K562 (cell line): Measurements from ENCODE around the gene DPCD. TPM values are rescaled to one million over a fixed set of nuclear protein-coding genes. Genes with fewer than 3 reads are reported as not detected.

Experiments
- ATAC-seq: fragments of 200-7000 bp; cut with Tn5 transposase; 3 replicates; pipeline ENCODE4 v1.9.1; 2020; ENCODE audit warnings: moderate library complexity
- BruUV-seq: library from RNA; stranded (reverse); fragments of 400-500 nt; replicated peaks from 2 replicates; lab custom pipeline; 2021; lab: Mats Ljungman, UMichigan
- CTCF ChIA-PET: fragments of 300-600 bp; formaldehyde crosslinking; extraction: SDS; loops from one replicate; lab custom pipeline; 2021; ENCODE audit warnings: low intra/inter-chr PET ratio; lab: Yijun Ruan, JAX
- POLR2A ChIA-PET: fragments of 300-600, 350-650 bp; sonication (Branson Sonifier 250); formaldehyde crosslinking; extraction: SDS; loops from one replicate; lab custom pipeline; 2021; ENCODE audit warnings: antibody characterized with exemption, inconsistent platforms; lab: Yijun Ruan, JAX
- DNase-seq, 4 experiments: peaks; one replicate each; pipeline versions ENCODE4 v3.0.0 to v3.0.0-alpha.2; 2011 to 2018; ENCODE audit warnings: low spot score in 3 of 4, mixed read lengths in 3 of 4; ENCODE audit errors: extremely low read depth in 1 of 4
- FAIRE-seq: peaks from 2 replicates; lab custom pipeline; 2011; peaks lifted over from hg19 to GRCh38; lab: Jason Lieb, UNC
- H2AFZ ChIP-seq: 2 replicates; pipeline ENCODE4 v1.6.0; 2011; ENCODE audit warnings: low read depth, low read length, control low read depth, inconsistent platforms
- H3K27ac ChIP-seq: fragments of 200-600 bp; 3 replicates; pipeline ENCODE4 v1.8.0; 2011; ENCODE audit warnings: low read depth, mild to moderate bottlenecking, control low read depth, inconsistent platforms, low read length, moderate library complexity, mixed read lengths; ENCODE audit errors: extremely low read depth
- H3K27me3 ChIP-seq, 2 experiments: fragments of 300-600 bp in 1 of 2; 2 replicates in 1 of 2; 3 replicates in 1 of 2; pipeline versions ENCODE4 v1.6.0 to v1.8.0; 2011; ENCODE audit warnings: inconsistent platforms in 2 of 2, low read length in 2 of 2, mild to moderate bottlenecking in 1 of 2, mixed read lengths in 1 of 2, moderate library complexity in 1 of 2; ENCODE audit not compliant: control insufficient read depth in 2 of 2, insufficient read depth in 2 of 2
- H3K36me3 ChIP-seq: fragments of 300-600 bp; 3 replicates; pipeline ENCODE4 v1.8.0; 2011; ENCODE audit warnings: mild to moderate bottlenecking, low read length, inconsistent platforms; ENCODE audit not compliant: control insufficient read depth, insufficient read depth
- H3K4me1 ChIP-seq, 2 experiments: fragments of 200-600 bp in 1 of 2; replicated peaks in 1 of 2; 2 replicates in 1 of 2; 3 replicates in 1 of 2; pipeline versions ENCODE4 v1.5.1 to v1.8.0; 2011; ENCODE audit warnings: inconsistent platforms in 2 of 2, low read length in 2 of 2, mild to moderate bottlenecking in 1 of 2, mixed read lengths in 1 of 2, moderate library complexity in 1 of 2; ENCODE audit not compliant: control insufficient read depth in 2 of 2, insufficient read depth in 2 of 2
- H3K4me2 ChIP-seq: 2 replicates; pipeline ENCODE4 v1.6.1; 2011; ENCODE audit warnings: low read length, control low read depth, inconsistent platforms, mixed read lengths; ENCODE audit not compliant: insufficient read depth
- H3K4me3 ChIP-seq: fragments of 200-600 bp; sonication (generic), shearing (Covaris generic); 2 replicates; pipeline ENCODE4 v1.5.1; 2016; ENCODE audit warnings: control low read depth, inconsistent platforms
- H3K79me2 ChIP-seq: fragments of 200-600 bp; 3 replicates; pipeline ENCODE4 v1.8.0; 2011; ENCODE audit warnings: low read length, inconsistent platforms; ENCODE audit not compliant: control insufficient read depth, insufficient read depth
- H3K9ac ChIP-seq, 2 experiments: 2 replicates each; pipeline versions ENCODE4 v1.6.0 to v1.6.1; 2011; ENCODE audit warnings: low read depth in 2 of 2, low read length in 2 of 2, control low read depth in 1 of 2, inconsistent platforms in 1 of 2, mild to moderate bottlenecking in 1 of 2, mixed read lengths in 1 of 2; ENCODE audit not compliant: insufficient read depth in 1 of 2
- H3K9me1 ChIP-seq: one replicate; pipeline ENCODE4 v1.6.0; 2011; ENCODE audit warnings: inconsistent platforms, mild to moderate bottlenecking, low read length, moderate library complexity; ENCODE audit not compliant: control insufficient read depth, insufficient read depth
- H3K9me3 ChIP-seq: replicated peaks from 2 replicates; pipeline ENCODE4 v1.5.1; 2011; ENCODE audit warnings: low read depth, low read length, inconsistent platforms; ENCODE audit not compliant: control insufficient read depth, insufficient read depth
- H4K20me1 ChIP-seq: replicated peaks from 2 replicates; pipeline ENCODE4 v1.6.1; 2011; ENCODE audit warnings: low read length, inconsistent platforms, mixed read lengths; ENCODE audit not compliant: control insufficient read depth, insufficient read depth
- ARID4B ChIP-seq: sonication (generic); formaldehyde crosslinking; IDR thresholded peaks from 2 replicates; pipeline ENCODE4 v1.8.0; 2022; ENCODE audit warnings: mild to moderate bottlenecking, missing genetic modification reagents
- ARNT ChIP-seq, 2 experiments: fragments of 450-650 bp; IDR thresholded peaks; 2 replicates each; pipeline ENCODE4 v1.6.1; 2016; ENCODE audit warnings: mild to moderate bottlenecking in 1 of 2
- CBX2 ChIP-seq: fragments of 200-600 bp; sonication (generic); IDR thresholded peaks from one replicate; pipeline ENCODE4 v1.6.1; 2012; ENCODE audit warnings: mild to moderate bottlenecking, low read length, inconsistent platforms; ENCODE audit not compliant: insufficient read depth, poor library complexity, severe bottlenecking
- CEBPB ChIP-seq: fragments of 450-650 bp; IDR thresholded peaks from 2 replicates; pipeline ENCODE4 v1.6.1; 2016; ENCODE audit warnings: missing genetic modification characterization, missing compliant biosample characterization
- CREM ChIP-seq: IDR thresholded peaks from 2 replicates; pipeline ENCODE4 v1.6.1; 2014; ENCODE audit warnings: antibody characterized with exemption, low read depth
- HMG20A ChIP-seq: fragments of 450-650 bp; formaldehyde crosslinking; conservative IDR thresholded peaks from 2 replicates; pipeline ENCODE4 v1.4.0; 2020; ENCODE audit warnings: mild to moderate bottlenecking, mixed read lengths
- MLLT1 ChIP-seq, 2 experiments: fragments of 450-650 bp; IDR thresholded peaks; 2 replicates each; pipeline ENCODE4 v1.6.1; 2016
- MYBL2 ChIP-seq, 2 experiments: fragments of 450-650 bp in 1 of 2; sonication (generic) in 1 of 2; formaldehyde crosslinking in 1 of 2; IDR thresholded peaks; 2 replicates each; pipeline versions ENCODE4 v1.6.1 to v1.8.1; 2017 to 2022; ENCODE audit warnings: borderline replicate concordance in 1 of 2, inconsistent platforms in 1 of 2, low read depth in 1 of 2, mild to moderate bottlenecking in 1 of 2, missing genetic modification reagents in 1 of 2, moderate library complexity in 1 of 2
- NELFE ChIP-seq: IDR thresholded peaks from 2 replicates; pipeline ENCODE4 v1.6.1; 2011; ENCODE audit warnings: mild to moderate bottlenecking; ENCODE audit not compliant: insufficient read depth, insufficient read length
- POLR2H ChIP-seq: IDR thresholded peaks from 2 replicates; pipeline ENCODE4 v1.6.1; 2016; ENCODE audit warnings: missing genetic modification characterization, low read depth, mild to moderate bottlenecking, control low read depth, missing compliant biosample characterization, moderate library complexity
- RBFOX2 ChIP-seq: fragments of 200-400 bp; formaldehyde crosslinking; IDR thresholded peaks from 2 replicates; pipeline ENCODE4 v1.6.1; 2017; ENCODE audit warnings: low read depth, mild to moderate bottlenecking, low read length, moderate library complexity
- RBM34 ChIP-seq: fragments of 200-400 bp; formaldehyde crosslinking; IDR thresholded peaks from 2 replicates; pipeline ENCODE4 v1.6.1; 2018; ENCODE audit warnings: low read length, borderline replicate concordance; ENCODE audit not compliant: insufficient read depth
- TCF7 ChIP-seq: sonication (generic); IDR thresholded peaks from 2 replicates; pipeline ENCODE4 v1.6.1; 2016; ENCODE audit warnings: antibody characterized with exemption, borderline replicate concordance
- ZBED1 ChIP-seq: IDR thresholded peaks from 2 replicates; pipeline ENCODE4 v1.6.1; 2014
- ZNF316 ChIP-seq: fragments of 450-650 bp; IDR thresholded peaks from 2 replicates; pipeline ENCODE4 v1.6.1; 2016
- ZNF77 ChIP-seq: fragments of 250-450 bp; sonication (Bioruptor Pico); IDR thresholded peaks from 2 replicates; pipeline ENCODE4 v1.5.0; 2020
- WGBS: fragments of 100-300 bp; shearing (Covaris generic); methylation state at CpG from one replicate; pipeline ENCODE4 v1.1.6; 2016; ENCODE audit warnings: low coverage, mixed read lengths; ENCODE audit not compliant: insufficient coverage; ENCODE audit errors: missing lambda C conversion rate; 5-methylcytosine and 5-hydroxymethylcytosine counted together
- in situ Hi-C: fragments of 300-500 bp; cut with MboI; formaldehyde crosslinking; loops from 4 replicates; pipeline ENCODE4 v1.15.0; 2018; ENCODE audit warnings: inconsistent platforms, mixed read lengths
- intact Hi-C: fragments of 100-400 bp; cut with micrococcal nuclease; formaldehyde crosslinking; loops from 2 replicates; pipeline ENCODE4 v1.14.2; 2022
- polyA plus RNA-seq, 8 experiments: library from polyadenylated mRNA; depleted of rRNA in 4 of 8; stranded (reverse) in 5 of 8; unstranded in 3 of 8; fragments of >200 nt; fragmentation: Nextera tagmentation in 2 of 8; fragmentation: Illumina TruSeq in 1 of 8; extraction: Ambion mirVana in 2 of 8; extraction: Trizol in 1 of 8; gene quantifications; 2 replicates each; pipeline versions ENCODE4 v1.2.1 to v1.2.3, GENCODE V29; 2011 to 2014; ENCODE audit warnings: inconsistent platforms in 1 of 8, missing spikeins in 1 of 8
- total RNA-seq, 7 experiments: library from RNA; depleted of rRNA in 6 of 7; stranded (reverse); fragments of >200 nt in 6 of 7; fragmentation: Illumina TruSeq in 2 of 7; extraction: Trizol in 2 of 7; gene quantifications; 2 replicates each; pipeline versions ENCODE4 v1.2.1 to v1.2.3, GENCODE V29; 2011 to 2021; ENCODE audit warnings: low replicate concordance in 1 of 7
- TF ChIP-seq, protein P1 (sequence below): fragments of 250-450 bp; sonication (Bioruptor Pico); IDR thresholded peaks from 2 replicates; pipeline ENCODE4 v1.8.0; 2022; ENCODE audit warnings: inconsistent platforms, mild to moderate bottlenecking, moderate library complexity, borderline replicate concordance

Gene DPCD
- total and polyA plus RNA-seq, 9 of the 15 experiments (the other 6 are each of a cell fraction or from before 2014, with no cell fraction given): 12.1 to 45.2 (median 20.0) TPM

- H3K79me2 ChIP-seq: peaks cover 15% of the 10 kb centered on the region
- FAIRE-seq: peak; percentile 83
- H4K20me1 ChIP-seq: no peaks in the 10 kb centered on the region
- no peaks in the 10 kb centered on the region for H3K27me3 ChIP-seq
- BruUV-seq: no TSS peak
- 2% methylated on average over 5 of the region's 5 CpGs for WGBS
- H3K4me3 ChIP-seq: peak overlapping the region; percentile 86
- H3K36me3 ChIP-seq: peaks cover 14% of the 10 kb centered on the region; the same call in 2 of the 3 replicates
- H3K4me1 ChIP-seq: peaks cover 2 to 11% of the 10 kb centered on the region in 2 experiments; a peak in 2 of 5 replicates
- DNase-seq: peak; percentile 69 to 82 (median 72)
- H3K9me1 ChIP-seq: no peaks in the 10 kb centered on the region
- intact Hi-C loops (no loop called here), in situ Hi-C loops (no loop called here)
- H3K9ac ChIP-seq: peak overlapping the region in 1 of 2 experiments; percentile 84; a peak in 2 of 4 replicates
- H3K9me3 ChIP-seq: no peaks in the 10 kb centered on the region
- ChIA-PET POLR2A (interaction anchor here (1.8 kb wide), 1 partner anchor 12 kb away, joined by 5 read pairs; no protein-coding TSS in a partner anchor), CTCF (no interaction called here)
- H2AFZ ChIP-seq: peak overlapping the region; percentile 89
- H3K27ac ChIP-seq: peak overlapping the region; percentile 21
- peak overlapping the region; percentile 93 for H3K4me2 ChIP-seq
- ATAC-seq: peak; percentile 84
- TF ChIP-seq ZNF316 (no peak), TCF7 (no peak), CBX2 (no peak), ZNF77 (CRISPR knock-in tag) (no peak), ARID4B (CRISPR knock-in tag) (no peak), CEBPB (no peak), HMG20A (CRISPR knock-in tag) (no peak), POLR2H (tag) (no peak), ZBED1 (no peak), NELFE (no peak), ARNT (IDR thresholded peaks at IDR 0.05) (no peak), MYBL2 (IDR thresholded peaks at IDR 0.05; ENCODE audit: low read depth) (no peak), MYBL2 (CRISPR knock-in tag; IDR thresholded peaks at IDR 0.05; ENCODE audit: borderline replicate concordance) (no peak), RBFOX2 (no peak), MLLT1 (IDR thresholded peaks at IDR 0.05) (no peak), CREM (peak; percentile 49), RBM34 (no peak)
- TF ChIP-seq, protein P1, sequence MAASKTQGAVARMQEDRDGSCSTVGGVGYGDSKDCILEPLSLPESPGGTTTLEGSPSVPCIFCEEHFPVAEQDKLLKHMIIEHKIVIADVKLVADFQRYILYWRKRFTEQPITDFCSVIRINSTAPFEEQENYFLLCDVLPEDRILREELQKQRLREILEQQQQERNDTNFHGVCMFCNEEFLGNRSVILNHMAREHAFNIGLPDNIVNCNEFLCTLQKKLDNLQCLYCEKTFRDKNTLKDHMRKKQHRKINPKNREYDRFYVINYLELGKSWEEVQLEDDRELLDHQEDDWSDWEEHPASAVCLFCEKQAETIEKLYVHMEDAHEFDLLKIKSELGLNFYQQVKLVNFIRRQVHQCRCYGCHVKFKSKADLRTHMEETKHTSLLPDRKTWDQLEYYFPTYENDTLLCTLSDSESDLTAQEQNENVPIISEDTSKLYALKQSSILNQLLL (CRISPR knock-in tag): no peak
Measured at GRCh38 chr10:101588879-101589278, 758 bp downstream of the DPCD start.
